CD14-positive monocyte (primary cell): ENCODE data around the gene ELF3. TPM values are rescaled to one million over a fixed set of nuclear protein-coding genes. Genes with fewer than 3 reads are reported as not detected.

Source experiments
- DNase-seq, 3 donors: peaks; one replicate each; pipeline ENCODE4 v3.0.0-alpha.2; 2011 to 2022
- H2AFZ ChIP-seq: 2 replicates; pipeline ENCODE4 v1.6.0; 2012; ENCODE audit warnings: mild to moderate bottlenecking, low read depth, low read length, inconsistent platforms; ENCODE audit not compliant: insufficient read depth, poor library complexity, severe bottlenecking
- H3K27ac ChIP-seq, 2 donors: 1 replicate in 1 of 2; 2 replicates in 1 of 2; pipeline ENCODE4 v1.5.1; 2012 to 2013; ENCODE audit warnings: low read length in 2 of 2, control low read depth in 1 of 2, inconsistent platforms in 1 of 2, low read depth in 1 of 2, mild to moderate bottlenecking in 1 of 2
- H3K27me3 ChIP-seq, 2 donors: one replicate each; pipeline versions ENCODE4 v1.6.0 to v1.6.1; 2011 to 2013; ENCODE audit warnings: low read length in 2 of 2; ENCODE audit not compliant: control insufficient read depth in 2 of 2, insufficient read depth in 2 of 2
- H3K36me3 ChIP-seq, 2 donors: replicated peaks in 1 of 2; 1 replicate in 1 of 2; 2 replicates in 1 of 2; pipeline versions ENCODE4 v1.5.1 to v1.6.1; 2012 to 2013; ENCODE audit warnings: low read length in 2 of 2, control low read depth in 1 of 2, inconsistent platforms in 1 of 2, mild to moderate bottlenecking in 1 of 2; ENCODE audit not compliant: insufficient read depth in 2 of 2, control insufficient read depth in 1 of 2
- H3K4me1 ChIP-seq, 2 donors: 1 replicate in 1 of 2; 2 replicates in 1 of 2; pipeline versions ENCODE4 v1.5.1 to v1.6.1; 2012 to 2013; ENCODE audit warnings: low read length in 2 of 2, control low read depth in 1 of 2, inconsistent platforms in 1 of 2, mild to moderate bottlenecking in 1 of 2, moderate library complexity in 1 of 2; ENCODE audit not compliant: insufficient read depth in 2 of 2, control insufficient read depth in 1 of 2
- H3K4me2 ChIP-seq: replicated peaks from 2 replicates; pipeline ENCODE3; 2012; ENCODE audit warnings: low read length, moderate library complexity, mild to moderate bottlenecking; ENCODE audit not compliant: poor library complexity, severe bottlenecking; ENCODE audit errors: extremely low read depth
- H3K4me3 ChIP-seq, 3 experiments: fragments of 200-600 bp in 1 of 3; sonication (generic) in 1 of 3; replicated peaks in 1 of 3; 1 replicate in 2 of 3; 2 replicates in 1 of 3; pipeline ENCODE4 v1.5.1; 2011 to 2013; ENCODE audit warnings: low read length in 3 of 3, mild to moderate bottlenecking in 3 of 3, control low read depth in 2 of 3, low read depth in 2 of 3, inconsistent platforms in 1 of 3, moderate library complexity in 1 of 3
- H3K79me2 ChIP-seq: 2 replicates; pipeline ENCODE4 v1.6.0; 2012; ENCODE audit warnings: mild to moderate bottlenecking, control low read depth, inconsistent platforms, low read length, moderate library complexity; ENCODE audit not compliant: insufficient read depth
- H3K9ac ChIP-seq: 2 replicates; pipeline ENCODE4 v1.6.0; 2017; ENCODE audit warnings: low read length, mild to moderate bottlenecking; ENCODE audit not compliant: insufficient read depth, poor library complexity, severe bottlenecking
- H3K9me3 ChIP-seq, 2 donors: replicated peaks in 1 of 2; 1 replicate in 1 of 2; 2 replicates in 1 of 2; pipeline versions ENCODE4 v1.5.1 to v1.6.1; 2012 to 2013; ENCODE audit warnings: low read length in 2 of 2, control low read depth in 1 of 2; ENCODE audit not compliant: control insufficient read depth in 1 of 2, insufficient read depth in 1 of 2
- H4K20me1 ChIP-seq: 2 replicates; pipeline ENCODE4 v1.6.0; 2012; ENCODE audit warnings: mild to moderate bottlenecking, low read length, control low read depth, moderate library complexity; ENCODE audit not compliant: insufficient read depth
- H3K27ac Mint-ChIP-seq, 7 donors: one replicate each; pipeline ENCODE4 v1.8.0; 2020; ENCODE audit warnings: mild to moderate bottlenecking in 7 of 7, mixed read lengths in 7 of 7, moderate library complexity in 6 of 7, inconsistent platforms in 2 of 7
- H3K27me3 Mint-ChIP-seq, 3 donors: one replicate each; pipeline ENCODE4 v1.8.0; 2021 to 2022; ENCODE audit warnings: low read depth in 3 of 3, mild to moderate bottlenecking in 3 of 3, mixed read lengths in 3 of 3, moderate library complexity in 3 of 3, inconsistent platforms in 1 of 3
- H3K36me3 Mint-ChIP-seq, 2 donors: one replicate each; pipeline ENCODE4 v1.8.0; 2020; ENCODE audit warnings: mixed read lengths in 2 of 2, inconsistent platforms in 1 of 2, mild to moderate bottlenecking in 1 of 2
- H3K4me1 Mint-ChIP-seq: one replicate; pipeline ENCODE4 v1.8.0; 2020; ENCODE audit warnings: mild to moderate bottlenecking, mixed read lengths
- H3K4me3 Mint-ChIP-seq, 2 donors: one replicate each; pipeline ENCODE4 v1.8.0; 2020; ENCODE audit warnings: mild to moderate bottlenecking in 2 of 2, mixed read lengths in 2 of 2, moderate library complexity in 1 of 2
- H3K9me3 Mint-ChIP-seq, 7 donors: one replicate each; pipeline ENCODE4 v1.8.0; 2020 to 2022; ENCODE audit warnings: mixed read lengths in 7 of 7, mild to moderate bottlenecking in 6 of 7, moderate library complexity in 6 of 7, inconsistent platforms in 2 of 7
- WGBS: methylation state at CpG from one replicate; pipeline ENCODE4 v1.1.5; 2013; ENCODE audit warnings: missing lambda C conversion rate; ENCODE audit not compliant: insufficient coverage; 5-methylcytosine and 5-hydroxymethylcytosine counted together
- intact Hi-C, 2 donors: fragments of 100-400 bp; cut with micrococcal nuclease; formaldehyde crosslinking; loops; one replicate each; pipeline versions ENCODE4 v1.15.0 to v1.15.1; 2023
- polyA plus RNA-seq, 3 donors: library from polyadenylated mRNA; depleted of rRNA in 1 of 3; unstranded in 2 of 3; stranded (reverse) in 1 of 3; fragments of 300-500 nt in 2 of 3; fragments of >200 nt in 1 of 3; fragmentation: Illumina TruSeq in 2 of 3; gene quantifications; 1 replicate in 2 of 3; 2 replicates in 1 of 3; pipeline ENCODE4 v1.2.3, GENCODE V29; 2012 to 2021
- TF ChIP-seq, protein P1 (sequence below): fragments of 200-600 bp; IDR thresholded peaks from one replicate; pipeline ENCODE4 v1.8.0; 2022; ENCODE audit warnings: antibody characterized with exemption, mild to moderate bottlenecking

ELF3 gene
- polyA plus RNA-seq, 3 donors: 10.2 TPM; not detected in 2

- peaks cover 12 to 16% of the 10 kb centered on the region in 2 donors for H3K36me3 Mint-ChIP-seq
- peak overlapping the region; percentile 32 to 89 (median 89) for H3K4me3 ChIP-seq
- H3K9ac ChIP-seq: peak overlapping the region; percentile 96
- peak overlapping the region in 1 of 2 donors; percentile 88 for H3K27ac ChIP-seq
- H3K4me2 ChIP-seq: peak overlapping the region; percentile 83
- H2AFZ ChIP-seq: peak overlapping the region; percentile 91
- intact Hi-C loops: no loop called here
- peak in 1 of 3 donors; percentile 6 for DNase-seq
- peaks cover 18 to 19% of the 10 kb centered on the region in 2 donors for H3K4me1 ChIP-seq
- peaks cover 46% of the 10 kb centered on the region for H3K79me2 ChIP-seq
- TF ChIP-seq, protein P1, sequence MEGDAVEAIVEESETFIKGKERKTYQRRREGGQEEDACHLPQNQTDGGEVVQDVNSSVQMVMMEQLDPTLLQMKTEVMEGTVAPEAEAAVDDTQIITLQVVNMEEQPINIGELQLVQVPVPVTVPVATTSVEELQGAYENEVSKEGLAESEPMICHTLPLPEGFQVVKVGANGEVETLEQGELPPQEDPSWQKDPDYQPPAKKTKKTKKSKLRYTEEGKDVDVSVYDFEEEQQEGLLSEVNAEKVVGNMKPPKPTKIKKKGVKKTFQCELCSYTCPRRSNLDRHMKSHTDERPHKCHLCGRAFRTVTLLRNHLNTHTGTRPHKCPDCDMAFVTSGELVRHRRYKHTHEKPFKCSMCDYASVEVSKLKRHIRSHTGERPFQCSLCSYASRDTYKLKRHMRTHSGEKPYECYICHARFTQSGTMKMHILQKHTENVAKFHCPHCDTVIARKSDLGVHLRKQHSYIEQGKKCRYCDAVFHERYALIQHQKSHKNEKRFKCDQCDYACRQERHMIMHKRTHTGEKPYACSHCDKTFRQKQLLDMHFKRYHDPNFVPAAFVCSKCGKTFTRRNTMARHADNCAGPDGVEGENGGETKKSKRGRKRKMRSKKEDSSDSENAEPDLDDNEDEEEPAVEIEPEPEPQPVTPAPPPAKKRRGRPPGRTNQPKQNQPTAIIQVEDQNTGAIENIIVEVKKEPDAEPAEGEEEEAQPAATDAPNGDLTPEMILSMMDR: no peak
- H3K27ac Mint-ChIP-seq: peak overlapping the region; percentile 70 to 92 (median 89)
- H3K9me3 ChIP-seq: no peaks in the 10 kb centered on the region
- peak overlapping the region; percentile 94 to 95 for H3K4me3 Mint-ChIP-seq
- 13% methylated on average over 28 of the region's 31 CpGs for WGBS
- H4K20me1 ChIP-seq: peaks cover 40% of the 10 kb centered on the region
- peaks cover 0 to 10% (median 2%) of the 10 kb centered on the region in 3 donors for H3K27me3 Mint-ChIP-seq
- H3K4me1 Mint-ChIP-seq: peaks cover 28% of the 10 kb centered on the region
- H3K9me3 Mint-ChIP-seq: no peaks in the 10 kb centered on the region
- H3K36me3 ChIP-seq: peaks cover 8 to 9% of the 10 kb centered on the region in 2 donors
- H3K27me3 ChIP-seq: no peaks in the 10 kb centered on the region
These were observed 28.2 kb upstream of the ELF3 start for GRCh38 chr1:201982082-201982622.

- WGBS: under 1% methylated on average over 79 of the region's 80 CpGs
- Histone ChIP-seq H3K79me2 (peaks cover 53% of the 10 kb centered on the region), H3K4me2 (peak within 1 kb of the TSS; percentile 83), H3K27me3 (no peaks in the 10 kb centered on the region), H3K36me3 (peaks cover 8 to 16% of the 10 kb centered on the region in 2 donors), H3K4me1 (peaks cover 18 to 19% of the 10 kb centered on the region in 2 donors), H3K9me3 (no peaks in the 10 kb centered on the region), H3K27ac (peak within 1 kb of the TSS; percentile 42 to 88), H3K9ac (peak within 1 kb of the TSS; percentile 96), H4K20me1 (peaks cover 47% of the 10 kb centered on the region), H3K4me3 (peak within 1 kb of the TSS; percentile 70 to 89 (median 89)), H2AFZ (peak within 1 kb of the TSS; percentile 91)
- peak; percentile 68 to 76 (median 73) for DNase-seq
- peaks cover 0 to 8% (median 2%) of the 10 kb centered on the region in 3 donors for H3K27me3 Mint-ChIP-seq
- peak within 1 kb of the TSS; percentile 95 to 97 for H3K4me3 Mint-ChIP-seq
- peaks cover 28% of the 10 kb centered on the region for H3K4me1 Mint-ChIP-seq
- H3K27ac Mint-ChIP-seq: peak within 1 kb of the TSS; percentile 79 to 93 (median 89)
- TF ChIP-seq, protein P1: peak; percentile 21
- H3K9me3 Mint-ChIP-seq: no peaks in the 10 kb centered on the region
- intact Hi-C loops: no loop called here
- H3K36me3 Mint-ChIP-seq: peaks cover 12 to 22% of the 10 kb centered on the region in 2 donors
These were observed 27.6 kb upstream of the ELF3 start, which contains the start of gene RNPEP for GRCh38 chr1:201982623-201983379. Gene RNPEP, plus strand, starts transcription at chr1:201982648. Its CDS starts 19 bp downstream, at chr1:201982667.
